HepG2 (cell line): ENCODE results near the gene MYH9. TPM values are rescaled to one million over a fixed set of nuclear protein-coding genes. Genes with fewer than 3 reads are reported as not detected.

ENCODE experiments used
- ATRX ChIP-seq: sonication (generic); formaldehyde crosslinking; IDR thresholded peaks from 2 replicates; pipeline ENCODE4 v1.4.0; 2020; ENCODE audit warnings: missing genetic modification reagents, borderline replicate concordance
- BRCA1 ChIP-seq: sonication (generic); formaldehyde crosslinking; IDR thresholded peaks from 2 replicates; pipeline ENCODE4 v1.4.0; 2020; ENCODE audit warnings: missing genetic modification reagents
- CENPT ChIP-seq: sonication (generic); formaldehyde crosslinking; IDR thresholded peaks from 2 replicates; pipeline ENCODE4 v1.8.0; 2022; ENCODE audit warnings: low read depth, mild to moderate bottlenecking, moderate library complexity, missing genetic modification reagents
- CREB1 ChIP-seq, 2 experiments: fragments of 450-650 bp in 1 of 2; IDR thresholded peaks; 2 replicates each; pipeline ENCODE4 v1.6.1; 2016 to 2017; ENCODE audit warnings: control low read depth in 1 of 2, mild to moderate bottlenecking in 1 of 2, missing compliant biosample characterization in 1 of 2, missing genetic modification characterization in 1 of 2
- DPF2 ChIP-seq: sonication (generic); formaldehyde crosslinking; IDR thresholded peaks from 2 replicates; pipeline ENCODE4 v1.4.0; 2020; ENCODE audit warnings: mild to moderate bottlenecking, low read depth, missing genetic modification reagents, borderline replicate concordance
- ELF4 ChIP-seq: sonication (generic); formaldehyde crosslinking; IDR thresholded peaks from 2 replicates; pipeline ENCODE4 v1.5.0; 2020; ENCODE audit warnings: missing genetic modification reagents, mild to moderate bottlenecking, moderate library complexity, borderline replicate concordance
- HOXD1 ChIP-seq: sonication (generic); formaldehyde crosslinking; IDR thresholded peaks from 2 replicates; pipeline ENCODE4 v1.5.0; 2020; ENCODE audit warnings: missing genetic modification reagents
- KMT2A ChIP-seq: sonication (generic); formaldehyde crosslinking; IDR thresholded peaks from 2 replicates; pipeline ENCODE4 v1.4.0; 2020; ENCODE audit warnings: missing genetic modification reagents
- MATR3 ChIP-seq: sonication (generic); formaldehyde crosslinking; IDR thresholded peaks from 2 replicates; pipeline ENCODE4 v1.4.0; 2020; ENCODE audit warnings: missing genetic modification reagents
- MED1 ChIP-seq: sonication (generic); formaldehyde crosslinking; IDR thresholded peaks from 2 replicates; pipeline ENCODE4 v1.4.0; 2020; ENCODE audit warnings: missing genetic modification reagents
- NKX3-1 ChIP-seq: sonication (generic); formaldehyde crosslinking; IDR thresholded peaks from 2 replicates; pipeline ENCODE4 v1.5.0; 2020; ENCODE audit warnings: missing genetic modification reagents
- NR1H2 ChIP-seq: sonication (generic); formaldehyde crosslinking; IDR thresholded peaks from 2 replicates; pipeline ENCODE4 v1.8.1; 2022; ENCODE audit warnings: low read depth, missing genetic modification reagents, borderline replicate concordance
- PHF21A ChIP-seq: sonication (generic); formaldehyde crosslinking; IDR thresholded peaks from 2 replicates; pipeline ENCODE4 v1.5.0; 2020; ENCODE audit warnings: mild to moderate bottlenecking, missing genetic modification reagents
- SMAD3 ChIP-seq: sonication (generic); formaldehyde crosslinking; IDR thresholded peaks from 2 replicates; pipeline ENCODE4 v1.4.0; 2020; ENCODE audit warnings: missing genetic modification reagents
- SRSF9 ChIP-seq: fragments of 200-400 bp; formaldehyde crosslinking; IDR thresholded peaks from 2 replicates; pipeline ENCODE4 v1.6.1; 2018; ENCODE audit warnings: borderline replicate concordance, mild to moderate bottlenecking, low read depth, low read length; ENCODE audit not compliant: insufficient read depth, poor library complexity, severe bottlenecking
- ZEB1 ChIP-seq: IDR thresholded peaks from 2 replicates; pipeline ENCODE4 v1.6.1; 2012; ENCODE audit warnings: mild to moderate bottlenecking, low read depth, inconsistent platforms; ENCODE audit not compliant: insufficient replicate concordance
- ZNF598 ChIP-seq: sonication (generic); formaldehyde crosslinking; IDR thresholded peaks from 2 replicates; pipeline ENCODE4 v1.5.1; 2020; ENCODE audit warnings: mild to moderate bottlenecking, missing genetic modification reagents, borderline replicate concordance
- polyA plus RNA-seq, 8 experiments: library from polyadenylated mRNA; depleted of rRNA in 3 of 8; stranded (reverse) in 7 of 8; unstranded in 1 of 8; fragments of >200 nt; fragmentation: Illumina TruSeq in 4 of 8; extraction: Trizol in 4 of 8; gene quantifications; 2 replicates each; pipeline versions ENCODE4 v1.2.1 to v1.2.3, GENCODE V29; 2011 to 2016; ENCODE audit warnings: low read depth in 4 of 8, missing spikeins in 1 of 8, mixed read lengths in 1 of 8; ENCODE audit not compliant: insufficient read depth in 1 of 8
- total RNA-seq, 5 experiments: library from RNA; depleted of rRNA; stranded (reverse); fragments of >200 nt; fragmentation: Illumina TruSeq; extraction: Trizol; gene quantifications; 2 replicates each; pipeline ENCODE4 v1.2.3, GENCODE V29; 2016; ENCODE audit warnings: low read depth in 1 of 5
- TF ChIP-seq, protein P1 (sequence below): sonication (generic); formaldehyde crosslinking; IDR thresholded peaks from 2 replicates; pipeline ENCODE4 v1.4.0; 2020; ENCODE audit warnings: missing genetic modification reagents
- TF ChIP-seq, protein P2 (sequence below): sonication (generic); formaldehyde crosslinking; IDR thresholded peaks from 2 replicates; pipeline ENCODE4 v1.5.0; 2020; ENCODE audit warnings: mild to moderate bottlenecking, low read depth, missing genetic modification reagents, borderline replicate concordance
- TF ChIP-seq, protein P3 (sequence below): sonication (generic); formaldehyde crosslinking; IDR thresholded peaks from 2 replicates; pipeline ENCODE4 v1.4.0; 2020; ENCODE audit warnings: mild to moderate bottlenecking, missing genetic modification reagents, borderline replicate concordance
- TF ChIP-seq, protein P4 (sequence below): IDR thresholded peaks from 2 replicates; pipeline ENCODE4 v1.6.1; 2016; ENCODE audit warnings: missing biosample characterization, missing genetic modification reagents, low read depth
- TF ChIP-seq, protein P5 (sequence below): sonication (generic); formaldehyde crosslinking; conservative IDR thresholded peaks from 2 replicates; pipeline ENCODE4 v1.4.0; 2020; ENCODE audit warnings: missing genetic modification reagents

Gene MYH9
- total and polyA plus RNA-seq, 2 of the 13 experiments (the other 11 are each of a cell fraction or from before 2014, with no cell fraction given), result 50.7 to 98.5 TPM

DNA sequence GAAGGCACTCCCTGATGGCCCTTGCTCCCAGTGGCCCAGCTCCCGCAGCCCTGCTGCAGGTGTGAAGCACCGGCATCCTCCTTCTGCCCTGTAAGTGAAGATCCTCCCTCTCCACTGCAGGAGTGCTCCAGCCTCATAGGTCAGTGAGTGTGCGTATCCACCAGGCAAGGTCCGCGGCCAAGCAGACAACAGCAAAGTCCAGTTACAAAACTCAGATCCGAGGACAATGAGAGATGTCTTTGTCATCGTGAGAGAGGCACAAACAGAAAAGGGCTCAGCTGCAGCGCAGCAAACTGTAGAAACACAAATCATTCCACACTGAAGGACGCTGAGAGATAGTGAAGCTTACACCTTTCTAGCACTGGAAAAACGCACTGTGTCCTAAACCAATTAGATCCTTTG is 46.1 kb downstream of the MYH9 start (continued):
- TF ChIP-seq ZEB1 (peak; percentile 39), ELF4 (no peak), CREB1 (IDR thresholded peaks at IDR 0.05) (no peak), CREB1 (CRISPR knock-in tag; IDR thresholded peaks at IDR 0.05) (no peak), DPF2 (no peak), HOXD1 (CRISPR knock-in tag) (no peak), MED1 (peak; percentile 35; the same call in 1 of the 2 replicates), KMT2A (CRISPR knock-in tag) (no peak), BRCA1 (CRISPR knock-in tag) (no peak), ZNF598 (CRISPR knock-in tag) (no peak), NKX3-1 (CRISPR knock-in tag) (no peak), MATR3 (CRISPR knock-in tag) (no peak), ATRX (no peak), SMAD3 (CRISPR knock-in tag) (0 out of 2 replicates have a peak, but pooled peaks have one; percentile 39), PHF21A (CRISPR knock-in tag) (no peak), SRSF9 (no peak), NR1H2 (no peak), CENPT (CRISPR knock-in tag) (no peak)
- TF ChIP-seq, protein P1, sequence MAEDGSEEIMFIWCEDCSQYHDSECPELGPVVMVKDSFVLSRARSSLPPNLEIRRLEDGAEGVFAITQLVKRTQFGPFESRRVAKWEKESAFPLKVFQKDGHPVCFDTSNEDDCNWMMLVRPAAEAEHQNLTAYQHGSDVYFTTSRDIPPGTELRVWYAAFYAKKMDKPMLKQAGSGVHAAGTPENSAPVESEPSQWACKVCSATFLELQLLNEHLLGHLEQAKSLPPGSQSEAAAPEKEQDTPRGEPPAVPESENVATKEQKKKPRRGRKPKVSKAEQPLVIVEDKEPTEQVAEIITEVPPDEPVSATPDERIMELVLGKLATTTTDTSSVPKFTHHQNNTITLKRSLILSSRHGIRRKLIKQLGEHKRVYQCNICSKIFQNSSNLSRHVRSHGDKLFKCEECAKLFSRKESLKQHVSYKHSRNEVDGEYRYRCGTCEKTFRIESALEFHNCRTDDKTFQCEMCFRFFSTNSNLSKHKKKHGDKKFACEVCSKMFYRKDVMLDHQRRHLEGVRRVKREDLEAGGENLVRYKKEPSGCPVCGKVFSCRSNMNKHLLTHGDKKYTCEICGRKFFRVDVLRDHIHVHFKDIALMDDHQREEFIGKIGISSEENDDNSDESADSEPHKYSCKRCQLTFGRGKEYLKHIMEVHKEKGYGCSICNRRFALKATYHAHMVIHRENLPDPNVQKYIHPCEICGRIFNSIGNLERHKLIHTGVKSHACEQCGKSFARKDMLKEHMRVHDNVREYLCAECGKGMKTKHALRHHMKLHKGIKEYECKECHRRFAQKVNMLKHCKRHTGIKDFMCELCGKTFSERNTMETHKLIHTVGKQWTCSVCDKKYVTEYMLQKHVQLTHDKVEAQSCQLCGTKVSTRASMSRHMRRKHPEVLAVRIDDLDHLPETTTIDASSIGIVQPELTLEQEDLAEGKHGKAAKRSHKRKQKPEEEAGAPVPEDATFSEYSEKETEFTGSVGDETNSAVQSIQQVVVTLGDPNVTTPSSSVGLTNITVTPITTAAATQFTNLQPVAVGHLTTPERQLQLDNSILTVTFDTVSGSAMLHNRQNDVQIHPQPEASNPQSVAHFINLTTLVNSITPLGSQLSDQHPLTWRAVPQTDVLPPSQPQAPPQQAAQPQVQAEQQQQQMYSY (CRISPR knock-in tag), result no peak
- TF ChIP-seq, protein P2, sequence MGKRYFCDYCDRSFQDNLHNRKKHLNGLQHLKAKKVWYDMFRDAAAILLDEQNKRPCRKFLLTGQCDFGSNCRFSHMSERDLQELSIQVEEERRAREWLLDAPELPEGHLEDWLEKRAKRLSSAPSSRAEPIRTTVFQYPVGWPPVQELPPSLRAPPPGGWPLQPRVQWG (CRISPR knock-in tag), result no peak
- TF ChIP-seq, protein P3, sequence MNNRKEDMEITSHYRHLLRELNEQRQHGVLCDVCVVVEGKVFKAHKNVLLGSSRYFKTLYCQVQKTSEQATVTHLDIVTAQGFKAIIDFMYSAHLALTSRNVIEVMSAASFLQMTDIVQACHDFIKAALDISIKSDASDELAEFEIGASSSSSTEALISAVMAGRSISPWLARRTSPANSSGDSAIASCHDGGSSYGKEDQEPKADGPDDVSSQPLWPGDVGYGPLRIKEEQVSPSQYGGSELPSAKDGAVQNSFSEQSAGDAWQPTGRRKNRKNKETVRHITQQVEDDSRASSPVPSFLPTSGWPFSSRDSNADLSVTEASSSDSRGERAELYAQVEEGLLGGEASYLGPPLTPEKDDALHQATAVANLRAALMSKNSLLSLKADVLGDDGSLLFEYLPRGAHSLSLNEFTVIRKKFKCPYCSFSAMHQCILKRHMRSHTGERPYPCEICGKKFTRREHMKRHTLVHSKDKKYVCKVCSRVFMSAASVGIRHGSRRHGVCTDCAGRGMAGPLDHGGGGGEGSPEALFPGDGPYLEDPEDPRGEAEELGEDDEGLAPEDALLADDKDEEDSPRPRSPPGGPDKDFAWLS (CRISPR knock-in tag), result no peak
- TF ChIP-seq, protein P4, sequence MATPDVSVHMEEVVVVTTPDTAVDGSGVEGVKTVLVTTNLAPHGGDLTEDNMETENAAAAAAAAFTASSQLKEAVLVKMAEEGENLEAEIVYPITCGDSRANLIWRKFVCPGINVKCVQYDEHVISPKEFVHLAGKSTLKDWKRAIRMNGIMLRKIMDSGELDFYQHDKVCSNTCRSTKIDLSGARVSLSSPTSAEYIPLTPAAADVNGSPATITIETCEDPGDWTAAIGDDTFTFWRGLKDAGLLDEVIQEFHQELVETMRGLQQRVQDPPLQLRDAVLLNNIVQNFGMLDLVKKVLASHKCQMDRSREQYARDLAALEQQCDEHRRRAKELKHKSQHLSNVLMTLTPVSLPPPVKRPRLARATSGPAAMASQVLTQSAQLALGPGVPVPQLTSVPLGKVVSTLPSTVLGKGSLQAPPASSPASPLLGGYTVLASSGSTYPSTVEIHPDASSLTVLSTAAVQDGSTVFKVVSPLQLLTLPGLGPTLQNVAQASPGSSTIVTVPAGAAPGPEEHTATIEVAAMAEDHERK (CRISPR knock-in tag), result no peak
- TF ChIP-seq, protein P5, sequence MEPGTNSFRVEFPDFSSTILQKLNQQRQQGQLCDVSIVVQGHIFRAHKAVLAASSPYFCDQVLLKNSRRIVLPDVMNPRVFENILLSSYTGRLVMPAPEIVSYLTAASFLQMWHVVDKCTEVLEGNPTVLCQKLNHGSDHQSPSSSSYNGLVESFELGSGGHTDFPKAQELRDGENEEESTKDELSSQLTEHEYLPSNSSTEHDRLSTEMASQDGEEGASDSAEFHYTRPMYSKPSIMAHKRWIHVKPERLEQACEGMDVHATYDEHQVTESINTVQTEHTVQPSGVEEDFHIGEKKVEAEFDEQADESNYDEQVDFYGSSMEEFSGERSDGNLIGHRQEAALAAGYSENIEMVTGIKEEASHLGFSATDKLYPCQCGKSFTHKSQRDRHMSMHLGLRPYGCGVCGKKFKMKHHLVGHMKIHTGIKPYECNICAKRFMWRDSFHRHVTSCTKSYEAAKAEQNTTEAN (CRISPR knock-in tag), result no peak
